ENCODE data around the gene ATCAY.
"Not testable (repeated sequence)": the region's sequence is repeated elsewhere in the genome, so short reads cannot be mapped to it uniquely, and the experiment has no call there.

The ATCAY gene

DNA sequence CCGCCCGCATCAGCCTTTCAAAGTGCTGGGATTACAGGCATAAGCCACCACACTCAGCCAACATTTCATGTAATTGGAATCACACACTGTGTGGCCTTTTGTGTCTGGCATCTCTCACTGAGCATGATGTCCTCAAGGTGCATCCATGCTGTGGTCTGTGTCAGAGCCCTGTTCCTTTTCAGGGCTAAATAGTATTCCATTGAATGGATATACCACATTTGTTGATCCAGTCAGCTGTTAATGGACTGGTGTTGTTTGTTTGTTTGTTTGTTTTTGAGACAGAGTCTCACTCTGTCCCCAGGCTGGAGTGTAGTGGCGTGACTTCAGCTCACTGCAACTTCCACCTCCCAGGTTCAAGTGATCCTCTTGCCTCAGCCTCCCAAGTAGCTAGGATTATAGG lies 17.9 kb downstream of the ATCAY start:
- DNase-seq (ENCODE audit: insufficient read length, low spot score) (no peak), FAIRE-seq (no peak)

DNA sequence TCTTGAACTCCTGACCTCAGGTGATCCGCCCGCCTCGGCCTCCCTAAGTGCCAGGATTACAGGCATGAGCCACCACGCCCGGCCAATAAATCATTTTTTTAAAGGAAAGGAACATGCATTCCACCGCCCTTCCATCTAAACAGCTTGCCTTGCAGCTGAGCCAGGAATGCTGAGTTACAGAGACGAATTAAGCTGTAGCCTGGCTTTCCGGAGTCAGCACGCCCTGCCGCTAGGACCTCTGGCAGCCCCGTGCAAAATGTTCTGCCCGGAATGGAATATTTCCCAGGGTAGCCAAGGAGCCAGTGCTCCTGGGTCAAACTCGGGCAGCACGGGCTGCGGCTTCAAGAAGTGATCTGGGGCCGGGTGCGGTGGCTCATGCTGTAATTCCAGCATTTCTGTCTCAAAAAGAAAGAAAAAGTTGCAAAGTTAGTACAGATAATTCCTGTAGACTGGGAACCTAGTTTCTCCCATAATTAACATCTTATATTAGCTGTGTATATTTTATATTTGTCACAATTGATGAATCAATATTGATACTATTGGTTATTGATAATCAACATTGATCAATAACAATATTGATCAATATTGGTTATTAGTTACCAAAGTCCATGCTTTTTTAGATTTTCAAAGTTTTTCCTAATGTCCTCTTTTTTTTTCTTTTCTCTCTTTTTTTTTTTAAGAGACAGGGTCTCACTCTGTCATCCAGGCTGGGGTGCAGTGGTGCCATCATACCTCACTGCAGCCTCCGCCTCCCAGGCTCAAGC lies 19.2 kb downstream of the ATCAY start:
- FAIRE-seq = no peak

DNA sequence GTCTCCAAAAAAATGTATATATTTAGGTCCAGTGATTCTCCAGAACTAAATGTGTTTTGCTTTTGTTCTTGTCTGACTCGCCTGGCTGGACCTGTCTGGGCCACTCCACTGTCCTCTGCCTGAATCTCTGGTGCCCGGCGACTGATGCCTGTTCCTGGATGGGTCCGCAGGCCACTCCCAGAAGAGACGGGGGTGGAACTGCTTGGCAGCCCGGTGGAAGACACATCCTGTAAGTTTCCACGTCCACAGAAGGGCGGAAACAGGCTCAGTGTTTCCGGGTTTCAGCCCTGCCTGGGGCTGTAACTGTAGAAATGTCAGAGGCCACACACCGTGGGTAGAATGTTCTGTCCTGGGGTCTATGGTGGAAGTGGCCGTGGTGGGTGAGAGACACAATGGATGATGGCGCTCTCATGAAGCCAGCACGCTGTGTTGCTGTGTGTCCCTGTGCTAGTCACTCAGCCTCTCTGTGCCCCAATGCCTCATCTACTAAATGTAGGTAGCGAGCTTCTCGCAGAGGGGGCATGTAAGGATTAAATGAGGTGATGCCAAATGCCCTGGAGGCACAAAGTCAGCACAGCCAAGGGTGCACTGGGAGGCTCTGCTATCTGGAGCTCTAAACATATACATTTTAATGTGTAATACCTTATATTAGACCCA lies 22.0 kb downstream of the ATCAY start:
- DNase-seq (ENCODE audit: insufficient read length, low spot score) (no peak), FAIRE-seq (no peak)

More for the DNA sequence above, 19.2 kb downstream of the ATCAY start:
- no peak for DNase-seq (ENCODE audit: insufficient read length, low spot score)

DNA sequence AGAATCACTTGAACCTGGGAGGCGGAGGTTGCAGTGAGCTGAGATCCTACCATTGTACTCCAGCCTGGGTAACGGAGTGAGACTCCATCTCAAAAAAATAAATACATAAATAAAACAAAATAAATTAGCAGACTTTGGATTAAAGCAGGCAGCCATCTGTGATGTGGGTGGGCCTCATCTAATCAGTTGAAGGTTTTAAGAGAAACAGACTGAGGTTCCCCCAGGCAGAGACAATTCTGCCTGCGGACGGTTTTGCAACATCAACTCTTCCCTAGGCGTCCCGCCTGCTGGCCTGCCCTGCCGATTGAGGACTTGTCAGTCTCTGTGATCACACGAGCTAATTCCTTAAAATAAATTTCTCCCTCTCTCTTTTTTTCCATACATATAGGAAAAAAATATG lies 23.7 kb downstream of the ATCAY start:
- no peak for DNase-seq (ENCODE audit: insufficient read length, low spot score)
- FAIRE-seq = no peak

DNA sequence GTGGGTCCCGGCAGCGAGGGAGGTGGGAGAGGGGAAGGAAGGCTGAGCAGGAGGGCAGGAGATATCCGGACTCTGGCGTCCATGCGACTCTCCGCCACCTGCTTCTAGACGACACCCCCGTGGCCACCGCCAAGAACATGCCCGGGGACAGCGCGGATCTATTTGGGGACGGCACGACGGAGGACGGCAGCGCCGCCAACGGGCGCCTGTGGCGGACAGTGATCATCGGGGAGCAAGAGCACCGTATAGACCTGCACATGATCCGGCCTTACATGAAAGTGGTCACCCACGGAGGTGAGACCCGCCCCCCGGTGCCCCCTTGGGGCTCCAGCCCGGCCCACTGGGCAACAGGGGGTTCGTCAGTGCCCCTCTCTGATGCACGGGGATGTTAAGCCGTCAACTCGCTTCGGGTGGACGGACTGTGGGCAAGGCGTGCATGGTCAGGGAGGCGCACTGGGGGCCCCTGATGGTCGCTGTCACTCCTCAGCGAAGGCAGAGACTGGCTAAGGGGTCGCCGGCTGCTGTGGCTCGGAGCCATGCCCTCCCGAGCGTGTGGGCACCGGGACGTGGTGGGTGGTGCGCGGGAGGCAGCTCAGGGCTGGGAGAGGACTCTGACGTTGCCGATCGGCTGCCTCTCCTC lies 27.3 kb downstream of the ATCAY start:
- FAIRE-seq = no peak
- no peak for DNase-seq (ENCODE audit: insufficient read length, low spot score)

DNA sequence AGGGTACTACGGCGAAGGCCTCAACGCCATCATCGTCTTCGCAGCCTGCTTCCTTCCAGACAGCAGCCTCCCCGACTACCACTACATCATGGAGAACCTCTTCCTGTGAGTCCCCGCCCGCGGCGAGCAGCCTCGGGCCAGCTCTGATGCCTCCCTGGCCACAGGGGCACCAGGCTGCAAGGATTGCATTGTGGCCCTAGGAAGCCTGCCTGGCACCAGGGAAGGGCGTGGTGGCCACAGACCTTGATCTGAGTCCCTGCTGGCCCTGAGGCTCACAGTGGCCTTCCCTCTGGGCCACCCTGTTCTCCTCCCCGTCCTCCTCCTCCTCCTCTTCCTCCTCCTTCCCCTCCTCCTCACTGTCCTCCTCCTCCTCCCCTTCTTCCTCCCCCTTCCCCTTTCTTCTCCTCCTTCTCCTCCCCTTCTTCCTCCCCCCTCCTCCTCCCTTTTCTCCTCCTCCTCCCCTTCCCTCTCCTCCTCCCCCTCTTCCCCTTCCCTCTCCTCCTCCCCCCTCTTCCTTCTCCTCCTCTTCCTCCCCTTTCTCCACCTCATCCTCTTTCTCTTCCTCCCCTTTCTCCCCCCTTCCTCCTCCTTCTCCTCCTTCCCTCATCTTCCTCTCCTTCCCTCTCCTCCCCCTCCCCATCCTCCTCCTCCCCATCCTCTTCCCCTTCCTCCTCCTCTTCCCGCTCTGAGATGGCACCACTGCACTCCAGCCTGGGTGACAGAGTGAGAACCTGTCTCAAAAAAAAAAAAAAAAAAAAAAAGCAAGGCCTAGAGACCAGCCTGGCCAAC lies 28.0 kb downstream of the ATCAY start:
- DNase-seq (ENCODE audit: insufficient read length, low spot score) (no peak), FAIRE-seq (no peak)

DNA sequence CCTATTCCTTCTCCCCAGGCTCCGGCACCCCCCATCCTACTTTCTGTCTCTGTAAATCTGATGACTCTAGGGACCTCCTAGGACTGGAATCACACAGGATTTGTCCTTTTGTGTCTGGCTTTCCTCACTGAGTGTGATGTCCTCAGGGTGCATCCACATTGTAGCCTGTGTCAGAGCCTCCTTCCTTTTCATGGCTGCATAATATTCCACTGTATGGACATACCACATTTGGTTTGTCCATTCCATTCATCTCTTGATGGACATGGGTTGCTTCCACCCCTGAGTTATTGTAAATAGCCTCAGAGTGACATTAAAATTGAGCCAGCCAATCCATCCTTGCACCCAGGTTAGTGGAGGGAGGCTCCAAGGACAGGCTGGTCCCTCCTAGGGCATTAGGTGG lies 29.6 kb downstream of the ATCAY start:
- FAIRE-seq (no peak), DNase-seq (ENCODE audit: insufficient read length, low spot score) (no peak)

DNA sequence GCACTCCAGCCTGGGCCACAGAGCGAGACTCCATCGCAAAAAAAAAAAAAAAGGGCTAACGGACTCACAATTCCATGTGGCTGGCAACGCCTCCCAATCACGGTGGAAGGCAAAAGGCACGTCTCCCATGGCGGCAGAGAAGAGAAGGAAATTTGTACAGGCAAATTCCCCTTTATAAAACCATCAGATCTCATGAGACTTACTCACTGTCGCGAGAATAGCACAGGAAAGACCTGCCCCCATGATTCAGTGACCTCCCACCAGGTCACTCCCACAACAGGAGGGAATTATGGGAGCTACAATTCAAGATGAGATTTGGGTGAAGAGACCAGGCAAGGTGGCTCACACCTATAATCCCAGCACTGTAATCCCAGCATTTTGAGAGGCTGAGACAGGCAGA lies 33.7 kb downstream of the ATCAY start:
- no peak for FAIRE-seq

DNA sequence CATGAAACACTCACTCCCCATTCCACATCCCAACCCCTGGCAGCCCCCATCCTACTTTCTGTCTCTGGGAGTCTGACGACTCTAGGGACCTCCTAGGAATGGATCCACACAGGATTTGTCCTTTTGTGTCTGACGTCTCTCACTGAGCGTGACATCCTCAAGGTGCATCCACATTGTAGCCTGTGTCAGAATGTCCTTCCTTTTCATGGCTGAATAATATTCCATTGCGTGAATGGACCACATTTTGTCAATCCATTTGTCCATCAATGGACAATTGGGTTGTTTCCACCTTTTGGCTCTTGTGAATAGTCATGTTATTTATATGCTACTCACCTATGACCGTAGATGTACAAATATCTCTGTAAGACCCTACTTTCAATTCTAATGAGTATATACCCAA lies 35.5 kb downstream of the ATCAY start:
- no peak for FAIRE-seq
- no peak for DNase-seq (ENCODE audit: insufficient read length, low spot score)

More for the DNA sequence above, 33.7 kb downstream of the ATCAY start:
- DNase-seq (ENCODE audit: insufficient read length, low spot score) = no peak

DNA sequence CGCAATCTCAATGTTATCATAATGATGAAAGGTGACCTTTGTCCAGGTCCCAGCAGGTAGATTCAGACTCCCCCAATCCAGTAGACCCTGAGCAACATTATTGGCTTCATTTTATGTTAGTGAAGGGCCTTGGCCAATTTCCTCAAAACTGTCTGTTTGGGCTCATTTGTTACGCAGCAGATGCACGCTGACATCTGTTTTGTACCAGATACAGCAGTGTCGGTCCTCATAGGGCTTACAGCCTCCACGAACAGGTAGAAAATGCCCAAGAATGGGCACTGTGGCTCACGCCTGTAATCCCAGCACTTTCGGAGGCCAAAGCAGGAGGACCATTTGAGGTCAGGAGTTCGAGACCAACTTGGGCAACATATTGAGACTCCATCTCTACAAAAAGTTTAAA lies 39.3 kb downstream of the ATCAY start:
- FAIRE-seq = no peak
- DNase-seq (ENCODE audit: insufficient read length, low spot score) = no peak

DNA sequence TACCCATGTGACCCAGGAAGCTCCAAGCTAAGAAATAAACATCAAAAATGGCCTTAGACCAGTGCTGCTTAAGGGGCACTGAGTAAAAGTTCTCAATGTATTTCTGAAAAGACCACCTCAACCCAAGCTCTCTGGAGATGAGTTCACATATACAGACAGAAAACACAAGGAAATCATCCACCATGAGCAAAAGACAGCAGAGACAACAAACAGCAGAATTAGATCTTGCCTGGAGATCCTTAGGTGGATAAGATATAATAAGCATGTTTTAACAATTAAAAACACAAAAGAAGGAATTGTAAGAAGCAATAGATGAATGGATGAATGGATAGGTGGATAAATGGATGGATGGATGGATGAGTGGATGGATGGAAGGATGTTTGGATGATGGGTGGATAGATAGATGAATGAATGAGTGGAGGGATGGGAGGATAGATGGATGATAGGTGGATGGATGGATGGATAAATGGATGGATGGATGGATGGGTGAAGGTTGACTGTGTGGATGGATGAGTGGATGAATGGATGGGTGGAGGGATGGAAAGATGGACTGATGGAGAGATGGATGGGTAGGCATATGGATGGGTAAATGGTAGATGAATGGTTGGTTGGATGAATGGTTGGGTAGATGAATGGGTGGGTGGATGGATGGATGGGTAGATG lies 42.7 kb downstream of the ATCAY start:
- DNase-seq (ENCODE audit: insufficient read length, low spot score) (no peak), FAIRE-seq (no peak)

DNA sequence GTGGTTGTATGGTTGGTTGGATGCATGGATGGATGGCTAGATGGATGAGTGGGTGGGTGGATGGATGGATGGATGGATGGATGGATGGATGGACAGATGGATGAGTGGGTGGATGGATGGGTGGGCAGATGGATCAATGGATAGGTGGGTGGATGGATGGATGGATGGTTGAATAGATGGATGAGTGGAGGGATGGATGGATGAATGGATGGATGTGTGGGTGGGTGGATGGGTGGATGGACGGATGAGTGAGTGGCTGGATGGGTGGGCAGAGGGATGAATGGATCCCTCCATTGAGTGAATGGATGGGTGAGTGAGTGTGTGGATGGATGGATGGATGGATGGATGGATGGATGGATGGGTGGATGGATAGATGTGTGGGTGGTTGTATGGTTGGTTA lies 43.4 kb downstream of the ATCAY start:
- no peak for DNase-seq (ENCODE audit: insufficient read length, low spot score)
- FAIRE-seq = no peak

DNA sequence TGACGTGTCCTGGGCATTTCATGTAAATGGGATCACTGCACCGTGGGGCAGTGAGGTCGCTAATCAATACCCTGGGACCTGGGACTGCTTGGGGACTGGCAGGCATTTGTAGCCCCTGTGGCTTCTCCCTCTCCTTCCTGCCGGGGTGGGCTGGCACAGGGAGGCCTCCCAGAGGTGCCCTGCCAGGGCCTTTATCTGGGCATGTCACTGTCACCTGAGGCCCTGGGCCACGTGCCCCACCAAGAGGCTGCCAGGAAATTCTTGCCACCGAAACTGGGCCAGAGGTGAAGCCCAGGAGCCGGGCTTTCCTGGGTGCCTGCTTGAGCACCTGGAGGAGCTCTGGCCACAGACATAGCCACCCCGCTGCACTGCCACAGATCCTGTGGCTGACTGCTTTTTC lies 50.6 kb downstream of the ATCAY start:
- DNase-seq (ENCODE audit: insufficient read length, low spot score) (no peak), FAIRE-seq (no peak)

DNA sequence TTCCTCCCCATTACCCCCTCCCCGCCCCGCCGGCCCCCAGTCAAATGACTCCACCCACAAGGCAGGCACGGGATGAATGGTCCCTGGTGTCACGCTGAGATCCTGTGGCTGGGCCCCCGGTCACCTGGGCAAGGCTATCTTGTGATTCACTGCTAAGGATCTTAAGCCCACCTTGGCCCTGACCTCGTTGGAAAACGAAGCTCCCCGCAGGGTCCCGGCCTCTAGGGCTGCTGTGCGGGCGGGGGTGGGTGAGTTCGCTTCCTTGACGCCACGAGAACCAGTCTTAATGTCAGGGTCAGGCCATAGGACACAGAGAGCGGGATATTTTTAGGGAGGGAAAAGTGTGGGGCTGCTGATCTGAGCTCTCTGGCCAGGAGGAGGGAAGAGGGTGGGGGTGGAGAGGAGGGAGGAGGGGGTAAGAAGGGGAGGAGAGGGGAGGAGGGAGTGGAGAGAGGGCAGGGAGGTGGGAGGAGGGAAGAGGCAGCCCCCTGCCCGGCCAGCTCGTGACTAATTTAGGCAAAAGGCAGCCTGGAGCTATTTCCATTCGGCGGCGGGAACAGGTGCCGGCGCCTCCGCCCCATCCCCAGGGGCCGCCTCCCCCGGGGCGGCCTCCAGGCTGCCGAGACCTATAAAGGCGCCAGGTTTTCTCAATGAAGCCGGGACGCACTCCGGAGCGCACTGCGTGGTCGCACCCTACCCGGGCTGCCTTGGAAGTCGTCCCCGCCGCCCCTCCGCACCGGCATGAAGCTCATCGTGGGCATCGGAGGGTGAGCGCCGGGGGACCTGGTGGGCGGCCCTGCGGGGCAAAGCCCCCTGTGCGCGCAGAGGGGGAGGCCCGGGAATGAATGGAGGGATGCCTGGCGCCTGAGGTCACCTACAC lies 52.7 kb downstream of the ATCAY start, which contains the start of gene NMRK2:
NMRK2 (plus strand) TSS at position 139 of the 880 bp plus-strand sequence; CDS start at position 742, 603 bp downstream.
- no peak for DNase-seq (ENCODE audit: insufficient read length, low spot score)
- no peak for FAIRE-seq

DNA sequence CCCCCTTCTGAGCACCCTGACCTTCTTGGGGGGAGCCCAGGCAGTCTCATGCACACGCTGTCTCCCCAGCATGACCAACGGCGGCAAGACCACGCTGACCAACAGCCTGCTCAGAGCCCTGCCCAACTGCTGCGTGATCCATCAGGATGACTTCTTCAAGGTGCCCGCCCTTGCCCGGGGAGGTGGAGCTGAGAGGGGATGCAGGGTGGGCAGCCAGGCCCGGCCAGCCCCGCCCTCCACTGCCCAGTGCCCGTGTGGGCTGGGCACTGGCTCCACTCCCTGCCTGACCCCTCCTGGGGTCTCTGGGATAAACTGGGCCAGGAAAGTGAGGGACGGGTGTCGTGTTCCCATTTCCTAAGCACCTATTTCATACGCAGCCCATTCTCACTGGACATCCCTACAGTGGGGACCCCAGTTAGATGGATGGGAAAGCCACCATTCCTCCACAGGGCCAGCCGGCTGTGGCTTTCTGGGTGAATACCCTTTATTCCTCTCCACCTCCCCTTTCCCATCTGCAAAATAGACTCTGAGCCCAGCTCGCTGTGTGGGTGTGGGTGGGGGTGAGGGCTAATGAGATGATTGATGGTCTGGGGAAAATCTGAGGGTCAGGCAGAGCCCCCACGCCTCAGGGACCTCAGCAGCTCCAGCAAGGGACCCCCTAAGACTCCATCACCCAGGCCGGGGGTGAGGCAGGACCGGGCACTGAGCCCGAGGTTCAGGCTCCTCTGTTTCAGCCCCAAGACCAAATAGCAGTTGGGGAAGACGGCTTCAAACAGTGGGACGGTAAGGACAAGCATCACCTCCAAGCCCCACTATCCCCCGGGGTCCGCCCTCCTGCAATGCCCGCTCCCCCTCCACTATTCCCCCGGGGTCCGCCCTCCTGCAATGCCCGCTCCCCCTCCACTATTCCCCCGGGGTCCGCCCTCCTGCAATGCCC lies 56.3 kb downstream of the ATCAY start:
- no peak for FAIRE-seq
- no peak for DNase-seq (ENCODE audit: insufficient read length, low spot score)

DNA sequence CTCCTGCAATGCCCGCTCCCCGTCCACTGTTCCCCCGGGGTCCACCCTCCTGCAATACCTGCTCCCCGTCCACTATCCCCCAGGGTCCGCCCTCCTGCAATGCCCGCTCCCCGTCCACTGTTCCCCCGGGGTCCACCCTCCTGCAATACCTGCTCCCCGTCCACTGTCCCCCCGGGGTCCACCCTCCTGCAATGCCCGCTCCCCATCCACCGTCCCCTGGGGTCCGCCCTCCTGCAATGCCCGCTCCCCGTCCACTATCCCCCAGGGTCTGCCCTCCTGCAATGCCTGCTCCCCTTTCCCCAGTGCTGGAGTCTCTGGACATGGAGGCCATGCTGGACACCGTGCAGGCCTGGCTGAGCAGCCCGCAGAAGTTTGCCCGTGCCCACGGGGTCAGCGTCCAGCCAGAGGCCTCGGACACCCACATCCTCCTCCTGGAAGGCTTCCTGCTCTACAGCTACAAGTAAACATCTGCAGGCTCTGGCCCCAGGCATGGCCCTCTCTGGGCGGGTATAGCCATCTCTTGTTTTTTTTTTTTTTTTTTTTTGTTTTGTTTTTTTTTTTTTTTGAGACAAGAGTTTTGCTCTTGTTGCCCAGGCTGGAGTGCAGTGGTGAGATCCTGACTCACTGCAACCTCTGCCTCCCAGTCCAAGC lies 57.9 kb downstream of the ATCAY start:
- FAIRE-seq; DNase-seq (ENCODE audit: insufficient read length, low spot score): not testable (repeated sequence)

DNA sequence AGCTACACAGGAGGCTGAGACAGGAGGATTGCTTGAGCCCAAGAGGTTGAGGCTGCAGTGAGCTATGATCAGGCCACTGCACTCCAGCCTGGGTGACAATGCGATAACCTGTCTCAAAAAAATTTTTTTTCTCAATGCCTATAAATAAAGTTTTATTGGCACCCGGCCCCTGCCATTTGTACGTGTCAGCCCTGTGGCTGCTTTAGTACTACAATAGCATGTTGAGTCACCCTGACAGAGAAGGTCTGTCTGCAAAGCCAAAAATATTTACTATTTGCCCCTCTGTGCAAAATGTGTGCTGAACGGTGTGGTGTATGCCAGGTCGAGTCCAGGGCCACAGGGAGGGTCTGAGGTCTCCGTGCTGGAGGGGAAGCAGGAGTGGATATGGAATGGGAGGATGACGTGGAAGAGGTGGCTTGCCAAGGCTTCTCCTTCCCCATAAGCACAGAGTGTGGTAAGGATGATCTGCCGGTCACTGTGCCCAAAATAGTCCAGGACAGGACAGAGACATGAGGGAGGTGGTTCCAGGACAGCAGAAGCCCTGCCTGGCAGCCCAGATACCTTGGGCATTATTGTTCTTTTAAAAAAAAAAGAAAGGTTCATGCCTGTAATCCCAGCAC lies 62.4 kb downstream of the ATCAY start:
- no peak for DNase-seq (ENCODE audit: insufficient read length, low spot score)
- FAIRE-seq = no peak

All from GM19239 (cell line).